Panc1 (cell line): ENCODE measurements around the gene RPH3AL. TPM values are rescaled to one million over a fixed set of nuclear protein-coding genes. Genes with fewer than 3 reads are reported as not detected.

Experiments used
- ATAC-seq: fragments of 200-7000 bp; cut with Tn5 transposase; 2 replicates; pipeline ENCODE4 v1.9.1; 2020; ENCODE audit warnings: mild to moderate bottlenecking, moderate library complexity
- BruUV-seq: library from RNA; stranded (reverse); fragments of 400-500 nt; replicated peaks from 2 replicates; lab custom pipeline; 2021; lab: Mats Ljungman, UMichigan
- CTCF ChIA-PET: fragments of 300-600 bp; sonication (Branson Sonifier 250); formaldehyde crosslinking; loops from one replicate; lab custom pipeline; 2022; ENCODE audit warnings: antibody characterized with exemption; lab: Charles Lee
- POLR2A ChIA-PET: fragments of 300-600 bp; sonication (Branson Sonifier 250); formaldehyde crosslinking; loops from one replicate; lab custom pipeline; 2022; ENCODE audit warnings: antibody characterized with exemption; lab: Charles Lee
- DNase-seq: peaks from one replicate; pipeline ENCODE4 v3.0.0-alpha.2; 2010; ENCODE audit warnings: low read depth, low spot score
- H3K27ac ChIP-seq: 2 replicates; pipeline ENCODE4 v1.5.1; 2011; ENCODE audit warnings: mild to moderate bottlenecking, low read length, inconsistent platforms
- H3K27me3 ChIP-seq: fragments of 200-500 bp; sonication (Bioruptor generic); 2 replicates; pipeline ENCODE4 v1.6.0; 2014; ENCODE audit warnings: low read length, inconsistent platforms; ENCODE audit not compliant: control insufficient read depth, insufficient read depth
- H3K36me3 ChIP-seq: fragments of 200-500 bp; sonication (Bioruptor generic); 2 replicates; pipeline ENCODE4 v1.5.1; 2014; ENCODE audit warnings: inconsistent platforms, mild to moderate bottlenecking, low read length, moderate library complexity; ENCODE audit not compliant: control insufficient read depth, insufficient read depth
- H3K4me1 ChIP-seq: 2 replicates; pipeline ENCODE4 v1.5.1; 2011; ENCODE audit warnings: inconsistent platforms, mild to moderate bottlenecking, low read length, moderate library complexity; ENCODE audit not compliant: control insufficient read depth, insufficient read depth
- H3K4me3 ChIP-seq, 2 experiments: 2 replicates each; pipeline ENCODE4 v1.5.1; 2011 to 2012; ENCODE audit warnings: low read depth in 2 of 2, low read length in 2 of 2, mild to moderate bottlenecking in 2 of 2, inconsistent platforms in 1 of 2, moderate library complexity in 1 of 2
- H3K9me3 ChIP-seq: fragments of 200-500 bp; sonication (Bioruptor generic); 2 replicates; pipeline ENCODE4 v1.5.1; 2014; ENCODE audit warnings: low read depth, mild to moderate bottlenecking, inconsistent platforms, low read length, moderate library complexity; ENCODE audit not compliant: control insufficient read depth, insufficient read depth
- POLR2AphosphoS5 ChIP-seq: IDR thresholded peaks from 2 replicates; pipeline ENCODE4 v1.6.1; 2012; ENCODE audit warnings: mild to moderate bottlenecking, low read depth, low read length, moderate library complexity
- SIN3A ChIP-seq: IDR thresholded peaks from 2 replicates; pipeline ENCODE4 v1.6.1; 2012; ENCODE audit warnings: low read depth, mild to moderate bottlenecking, low read length, moderate library complexity, borderline replicate concordance; ENCODE audit not compliant: insufficient read depth
- TCF7L2 ChIP-seq: IDR thresholded peaks from 2 replicates; pipeline ENCODE4 v1.6.1; 2011; ENCODE audit warnings: mild to moderate bottlenecking, low read depth, low read length, inconsistent platforms
- in situ Hi-C: cut with HindIII; loops from 2 replicates; pipeline ENCODE4 v1.10.0; 2016; ENCODE audit warnings: low sequenced_read_pairs, low pct_unique_long_range_greater_than_20kb
- intact Hi-C: fragments of 100-400 bp; cut with micrococcal nuclease; formaldehyde crosslinking; loops from one replicate; pipeline ENCODE4 v1.10.0; 2022; ENCODE audit not compliant: unreplicated experiment
- total RNA-seq: library from RNA; stranded (reverse); gene quantifications from one replicate; pipeline ENCODE4 v1.2.1, GENCODE V29; 2021; ENCODE audit not compliant: unreplicated experiment
- TF ChIP-seq, protein P1 (sequence below), 2 experiments: IDR thresholded peaks; 2 replicates each; pipeline ENCODE4 v1.6.1; 2011 to 2012; ENCODE audit warnings: low read depth in 2 of 2, control low read depth in 1 of 2, low read length in 1 of 2, mild to moderate bottlenecking in 1 of 2, moderate library complexity in 1 of 2; ENCODE audit not compliant: insufficient read depth in 1 of 2
- TF ChIP-seq, protein P2 (sequence below): fragments of 450-650 bp; IDR thresholded peaks from 2 replicates; pipeline ENCODE4 v1.5.1; 2017; ENCODE audit warnings: mild to moderate bottlenecking

The RPH3AL gene
- total RNA-seq, 1 experiment from 2014 or later = 2.2 TPM

DNA sequence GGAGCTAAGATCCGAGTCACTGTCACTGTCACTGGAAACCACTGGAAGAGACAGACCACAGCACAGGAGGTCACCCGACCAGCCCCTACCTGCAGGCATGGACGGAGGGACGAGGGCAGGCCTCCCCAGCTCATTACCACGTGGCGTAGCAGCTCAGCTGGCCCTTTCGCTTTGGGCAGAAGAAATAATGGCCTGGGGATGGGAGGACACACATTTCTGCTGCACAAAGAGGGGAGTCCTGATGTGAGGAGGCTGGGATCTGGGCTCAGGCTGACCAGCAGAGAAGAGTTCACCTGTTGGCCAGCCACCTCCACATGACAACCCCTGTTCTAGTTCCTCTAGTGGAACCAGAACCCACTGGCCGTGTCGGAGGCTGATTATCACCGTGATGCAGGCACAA lies 132.9 kb downstream of the RPH3AL start:
- in situ Hi-C loops = no loop called here
- no peak for ATAC-seq

DNA sequence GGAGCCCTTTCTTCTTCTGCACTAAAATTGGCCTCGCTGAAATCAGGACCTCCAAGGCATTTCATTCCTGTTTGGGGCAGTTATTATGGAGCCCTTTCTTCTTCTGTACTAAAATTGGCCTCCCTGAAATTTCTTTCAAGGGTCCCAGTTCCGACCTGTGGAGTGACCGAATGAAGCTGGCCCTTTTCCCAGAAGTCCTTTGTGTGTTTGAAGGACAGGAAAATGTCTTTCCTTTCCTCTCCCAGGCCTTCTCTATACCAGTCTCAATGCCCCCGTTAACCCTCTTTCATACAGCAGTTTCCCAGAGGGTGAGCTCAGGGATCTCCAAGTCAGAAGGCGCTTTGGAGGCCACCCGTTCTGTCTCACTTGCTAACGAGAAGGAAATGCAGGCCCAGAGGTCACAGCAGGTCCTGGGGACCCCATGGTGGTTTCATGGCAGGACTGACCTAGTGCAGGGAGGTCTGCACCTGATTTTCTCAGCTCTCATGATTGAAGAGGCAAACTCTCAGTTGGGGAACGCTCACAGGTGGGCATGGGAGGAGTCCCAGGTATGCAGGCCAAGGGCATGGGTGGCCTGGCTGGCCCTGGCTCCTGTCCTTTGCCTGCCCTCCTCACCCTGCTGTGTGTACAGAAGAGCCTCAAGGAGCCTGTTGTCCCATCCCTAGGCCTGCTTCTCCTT lies 134.0 kb downstream of the RPH3AL start:
- Histone ChIP-seq H3K9me3 (no peaks in the 10 kb centered on the region), H3K27ac (no peak overlapping the region), H3K4me1 (no peaks in the 10 kb centered on the region), H3K4me3 (no peak overlapping the region), H3K27me3 (no peaks in the 10 kb centered on the region), H3K36me3 (no peaks in the 10 kb centered on the region)
- TF ChIP-seq, protein P1, sequence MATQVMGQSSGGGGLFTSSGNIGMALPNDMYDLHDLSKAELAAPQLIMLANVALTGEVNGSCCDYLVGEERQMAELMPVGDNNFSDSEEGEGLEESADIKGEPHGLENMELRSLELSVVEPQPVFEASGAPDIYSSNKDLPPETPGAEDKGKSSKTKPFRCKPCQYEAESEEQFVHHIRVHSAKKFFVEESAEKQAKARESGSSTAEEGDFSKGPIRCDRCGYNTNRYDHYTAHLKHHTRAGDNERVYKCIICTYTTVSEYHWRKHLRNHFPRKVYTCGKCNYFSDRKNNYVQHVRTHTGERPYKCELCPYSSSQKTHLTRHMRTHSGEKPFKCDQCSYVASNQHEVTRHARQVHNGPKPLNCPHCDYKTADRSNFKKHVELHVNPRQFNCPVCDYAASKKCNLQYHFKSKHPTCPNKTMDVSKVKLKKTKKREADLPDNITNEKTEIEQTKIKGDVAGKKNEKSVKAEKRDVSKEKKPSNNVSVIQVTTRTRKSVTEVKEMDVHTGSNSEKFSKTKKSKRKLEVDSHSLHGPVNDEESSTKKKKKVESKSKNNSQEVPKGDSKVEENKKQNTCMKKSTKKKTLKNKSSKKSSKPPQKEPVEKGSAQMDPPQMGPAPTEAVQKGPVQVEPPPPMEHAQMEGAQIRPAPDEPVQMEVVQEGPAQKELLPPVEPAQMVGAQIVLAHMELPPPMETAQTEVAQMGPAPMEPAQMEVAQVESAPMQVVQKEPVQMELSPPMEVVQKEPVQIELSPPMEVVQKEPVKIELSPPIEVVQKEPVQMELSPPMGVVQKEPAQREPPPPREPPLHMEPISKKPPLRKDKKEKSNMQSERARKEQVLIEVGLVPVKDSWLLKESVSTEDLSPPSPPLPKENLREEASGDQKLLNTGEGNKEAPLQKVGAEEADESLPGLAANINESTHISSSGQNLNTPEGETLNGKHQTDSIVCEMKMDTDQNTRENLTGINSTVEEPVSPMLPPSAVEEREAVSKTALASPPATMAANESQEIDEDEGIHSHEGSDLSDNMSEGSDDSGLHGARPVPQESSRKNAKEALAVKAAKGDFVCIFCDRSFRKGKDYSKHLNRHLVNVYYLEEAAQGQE (IDR thresholded peaks at IDR 0.05; ENCODE audit: insufficient read depth in 1 of 2, low read depth in 2 of 2, low read length in 1 of 2) = no peak
- TF ChIP-seq SIN3A (no peak), TCF7L2 (no peak), POLR2AphosphoS5 (no peak)
- TF ChIP-seq, protein P2, sequence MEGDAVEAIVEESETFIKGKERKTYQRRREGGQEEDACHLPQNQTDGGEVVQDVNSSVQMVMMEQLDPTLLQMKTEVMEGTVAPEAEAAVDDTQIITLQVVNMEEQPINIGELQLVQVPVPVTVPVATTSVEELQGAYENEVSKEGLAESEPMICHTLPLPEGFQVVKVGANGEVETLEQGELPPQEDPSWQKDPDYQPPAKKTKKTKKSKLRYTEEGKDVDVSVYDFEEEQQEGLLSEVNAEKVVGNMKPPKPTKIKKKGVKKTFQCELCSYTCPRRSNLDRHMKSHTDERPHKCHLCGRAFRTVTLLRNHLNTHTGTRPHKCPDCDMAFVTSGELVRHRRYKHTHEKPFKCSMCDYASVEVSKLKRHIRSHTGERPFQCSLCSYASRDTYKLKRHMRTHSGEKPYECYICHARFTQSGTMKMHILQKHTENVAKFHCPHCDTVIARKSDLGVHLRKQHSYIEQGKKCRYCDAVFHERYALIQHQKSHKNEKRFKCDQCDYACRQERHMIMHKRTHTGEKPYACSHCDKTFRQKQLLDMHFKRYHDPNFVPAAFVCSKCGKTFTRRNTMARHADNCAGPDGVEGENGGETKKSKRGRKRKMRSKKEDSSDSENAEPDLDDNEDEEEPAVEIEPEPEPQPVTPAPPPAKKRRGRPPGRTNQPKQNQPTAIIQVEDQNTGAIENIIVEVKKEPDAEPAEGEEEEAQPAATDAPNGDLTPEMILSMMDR = no peak
- in situ Hi-C loops = no loop called here
- POLR2A ChIA-PET = no interaction called here
- no peak for DNase-seq
- no peak for ATAC-seq
- BruUV-seq = no TSS peak
- intact Hi-C loops = no loop called here
- CTCF ChIA-PET = no interaction called here

More for the DNA sequence above, 132.9 kb downstream of the RPH3AL start:
- BruUV-seq = no TSS peak
- ChIA-PET CTCF (no interaction called here), POLR2A (no interaction called here)
- intact Hi-C loops = no loop called here
- H3K36me3 ChIP-seq = no peaks in the 10 kb centered on the region
- no peaks in the 10 kb centered on the region for H3K9me3 ChIP-seq
- no peak for DNase-seq
- H3K27ac ChIP-seq = no peak overlapping the region
- no peaks in the 10 kb centered on the region for H3K4me1 ChIP-seq
- H3K27me3 ChIP-seq = no peaks in the 10 kb centered on the region
- TF ChIP-seq POLR2AphosphoS5 = no peak
- TF ChIP-seq, protein P2 = no peak
- TF ChIP-seq SIN3A = no peak
- no peak for TF ChIP-seq TCF7L2
- H3K4me3 ChIP-seq = no peak overlapping the region
